PC-3 (cell line): ENCODE data around the gene GPS1. TPM values are rescaled to one million over a fixed set of nuclear protein-coding genes. Genes with fewer than 3 reads are reported as not detected.

Experiments
- ATAC-seq: fragments of 200-7000 bp; cut with Tn5 transposase; 2 replicates; pipeline ENCODE4 v1.9.1; 2020; ENCODE audit warnings: mild to moderate bottlenecking, moderate library complexity
- BruUV-seq: library from RNA; stranded (reverse); fragments of 400-500 nt; replicated peaks from 2 replicates; lab custom pipeline; 2021; lab: Mats Ljungman, UMichigan
- CTCF ChIA-PET: fragments of 300-600 bp; sonication (Branson Sonifier 250); formaldehyde crosslinking; loops from one replicate; lab custom pipeline; 2022; ENCODE audit warnings: antibody characterized with exemption; lab: Charles Lee
- POLR2A ChIA-PET: fragments of 300-600 bp; sonication (Branson Sonifier 250); formaldehyde crosslinking; loops from one replicate; lab custom pipeline; 2022; ENCODE audit warnings: antibody characterized with exemption; ENCODE audit not compliant: unreplicated experiment; lab: Charles Lee
- DNase-seq: peaks from one replicate; pipeline ENCODE4 v3.0.0-alpha.2; 2015
- H2AFZ ChIP-seq: fragments of 300-600 bp; sonication (generic); 2 replicates; pipeline ENCODE4 v1.6.0; 2016; ENCODE audit warnings: antibody characterized with exemption, low read length
- H3F3A ChIP-seq: fragments of 300-600 bp; sonication (generic); one replicate; pipeline ENCODE4 v1.6.0; 2017; ENCODE audit warnings: antibody characterized with exemption, low read length, control low read depth, mild to moderate bottlenecking; ENCODE audit not compliant: unreplicated experiment
- H3K27ac ChIP-seq: fragments of 300-600 bp; sonication (generic); 2 replicates; pipeline ENCODE4 v1.5.1; 2016; ENCODE audit warnings: mild to moderate bottlenecking, low read length
- H3K27me3 ChIP-seq: fragments of 300-600 bp; sonication (generic); 2 replicates; pipeline ENCODE4 v1.6.1; 2016; ENCODE audit warnings: low read length, mixed read lengths
- H3K36me3 ChIP-seq: fragments of 300-600 bp; sonication (generic); 2 replicates; pipeline ENCODE4 v1.6.1; 2016; ENCODE audit warnings: low read depth, mixed run types, low read length, mixed read lengths
- H3K4me1 ChIP-seq: fragments of 300-600 bp; sonication (generic); 2 replicates; pipeline ENCODE4 v1.5.1; 2016; ENCODE audit warnings: low read length; ENCODE audit not compliant: insufficient read depth
- H3K4me2 ChIP-seq: fragments of 300-600 bp; sonication (generic); 2 replicates; pipeline ENCODE4 v1.6.0; 2016; ENCODE audit warnings: low read length
- H3K4me3 ChIP-seq: fragments of 300-600 bp; sonication (generic); 2 replicates; pipeline ENCODE4 v1.5.1; 2016; ENCODE audit warnings: mild to moderate bottlenecking, low read length, mixed read lengths
- H3K79me2 ChIP-seq: fragments of 300-600 bp; sonication (generic); 2 replicates; pipeline ENCODE4 v1.6.1; 2017; ENCODE audit warnings: low read length, mixed read lengths
- H3K9ac ChIP-seq: fragments of 300-600 bp; sonication (generic); 2 replicates; pipeline ENCODE4 v1.6.0; 2016; ENCODE audit warnings: mild to moderate bottlenecking, low read length
- H3K9me2 ChIP-seq: fragments of 300-600 bp; sonication (generic); replicated peaks from 2 replicates; pipeline ENCODE4 v1.6.1; 2016; ENCODE audit warnings: mixed run types, low read length, mixed read lengths
- H3K9me3 ChIP-seq: fragments of 300-600 bp; sonication (generic); 2 replicates; pipeline ENCODE4 v1.6.1; 2016; ENCODE audit warnings: low read length, mixed read lengths
- H4K20me1 ChIP-seq: fragments of 300-600 bp; sonication (generic); 2 replicates; pipeline ENCODE4 v1.6.1; 2016; ENCODE audit warnings: low read length, mixed read lengths
- CTCF ChIP-seq: fragments of 300-600 bp; sonication (generic); conservative IDR thresholded peaks from 2 replicates; pipeline ENCODE4 v1.5.1; 2017; ENCODE audit warnings: antibody characterized with exemption, low read depth, mild to moderate bottlenecking, low read length
- EZH2 ChIP-seq: fragments of 300-600 bp; sonication (generic); IDR thresholded peaks from one replicate; pipeline ENCODE4 v1.6.1; 2017; ENCODE audit warnings: antibody characterized with exemption, mild to moderate bottlenecking, low read length; ENCODE audit not compliant: unreplicated experiment
- EZH2phosphoT487 ChIP-seq: fragments of 300-600 bp; sonication (generic); IDR thresholded peaks from 2 replicates; pipeline ENCODE4 v1.6.1; 2018; ENCODE audit warnings: mild to moderate bottlenecking, antibody characterized with exemption, low read length, borderline replicate concordance
- intact Hi-C: fragments of 100-400 bp; cut with micrococcal nuclease; formaldehyde crosslinking; loops from 2 replicates; pipeline ENCODE4 v1.9.0; 2023
- total RNA-seq: library from RNA; depleted of rRNA; stranded (reverse); fragments of >200 nt; gene quantifications from 2 replicates; pipeline ENCODE4 v1.2.3, GENCODE V29; 2014

The GPS1 gene
- total RNA-seq, 1 experiment from 2014 or later, result 240 TPM

DNA sequence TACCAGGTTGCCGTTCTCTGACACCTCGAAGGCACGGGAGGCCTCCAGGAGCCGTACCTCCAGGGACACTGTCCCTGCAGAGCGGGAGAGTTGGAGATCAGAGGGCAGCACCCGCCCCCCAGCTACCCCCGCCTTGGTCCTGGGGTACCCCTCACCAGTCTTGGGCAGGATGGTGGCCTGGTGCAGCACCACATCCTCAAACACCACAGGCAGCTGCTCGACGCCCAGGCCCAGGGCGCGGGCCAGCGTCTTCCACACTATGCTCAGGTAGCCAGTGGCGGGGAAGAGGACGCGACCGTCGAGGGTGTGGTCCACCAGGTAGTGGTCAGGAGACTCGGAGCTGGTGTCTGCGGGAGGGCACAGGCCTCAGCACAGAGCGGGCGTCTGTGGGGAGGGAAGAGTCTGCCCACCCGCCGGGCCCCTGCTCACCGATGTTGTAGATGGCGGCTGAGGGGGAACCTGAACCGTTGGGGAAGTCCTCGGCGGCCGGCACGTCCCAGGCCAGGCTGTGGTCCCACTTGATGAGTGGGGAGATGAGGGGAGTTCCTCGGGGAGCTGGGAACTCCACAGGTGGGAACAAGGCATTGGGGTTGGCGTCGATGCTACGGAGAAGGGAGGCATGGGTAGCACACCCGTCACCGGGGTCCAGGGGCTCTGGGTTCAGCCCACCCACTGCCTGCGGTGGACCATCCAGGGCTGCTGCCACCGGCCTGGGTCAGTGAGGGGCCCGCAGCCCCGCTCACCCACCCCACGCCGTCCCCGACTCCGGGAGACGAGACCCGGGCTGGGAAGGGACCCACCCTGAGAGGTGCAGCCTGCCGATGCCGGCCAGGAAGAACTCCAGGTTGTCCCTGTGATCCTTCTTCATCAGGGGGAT lies 36.5 kb downstream of the GPS1 start:
- Histone ChIP-seq H2AFZ (no peak overlapping the region), H3K4me1 (no peaks in the 10 kb centered on the region), H3K4me2 (no peak overlapping the region), H3K9ac (no peak overlapping the region), H3K27me3 (no peaks in the 10 kb centered on the region), H3K79me2 (no peaks in the 10 kb centered on the region), H3K4me3 (no peak overlapping the region), H3K36me3 (peaks cover 80% of the 10 kb centered on the region), H4K20me1 (peaks cover 6% of the 10 kb centered on the region; the same call in 1 of the 2 replicates), H3F3A (no peaks in the 10 kb centered on the region), H3K27ac (no peak overlapping the region), H3K9me3 (no peaks in the 10 kb centered on the region), H3K9me2 (no peaks in the 10 kb centered on the region)
- intact Hi-C loops, result no loop called here
- no peak for ATAC-seq
- TF ChIP-seq EZH2, result no peak
- no peak for TF ChIP-seq CTCF
- TF ChIP-seq EZH2phosphoT487, result no peak
- BruUV-seq, result TSS peak; percentile 14
- CTCF ChIA-PET, result no interaction called here
- DNase-seq, result no peak
- POLR2A ChIA-PET, result no interaction called here

- H4K20me1 ChIP-seq, result peaks cover 8% of the 10 kb centered on the region; the same call in 1 of the 2 replicates
- H3F3A ChIP-seq, result no peaks in the 10 kb centered on the region
- no peak for TF ChIP-seq EZH2
- no peak for ATAC-seq
- intact Hi-C loops, result no loop called here
- no peaks in the 10 kb centered on the region for H3K9me2 ChIP-seq
- H3K79me2 ChIP-seq, result peaks cover 4% of the 10 kb centered on the region; the same call in 1 of the 2 replicates
- no peak overlapping the region for H3K4me3 ChIP-seq
- H3K4me1 ChIP-seq, result no peaks in the 10 kb centered on the region
- H3K9ac ChIP-seq, result no peak overlapping the region
- H3K9me3 ChIP-seq, result no peaks in the 10 kb centered on the region
- H3K27ac ChIP-seq, result no peak overlapping the region
- H2AFZ ChIP-seq, result no peak overlapping the region
- no TSS peak for BruUV-seq
- POLR2A ChIA-PET, result no interaction called here
- DNase-seq, result no peak
- H3K27me3 ChIP-seq, result no peaks in the 10 kb centered on the region
- H3K36me3 ChIP-seq, result peaks cover 78% of the 10 kb centered on the region
- no peak overlapping the region for H3K4me2 ChIP-seq
- CTCF ChIA-PET, result no interaction called here
Measured at GRCh38 chr17:82088838-82089722, 37.4 kb downstream of the GPS1 start.

GRCh38 chr17:82089723-82090548 lies 38.2 kb downstream of the GPS1 start:
- DNase-seq, result no peak
- H4K20me1 ChIP-seq, result peaks cover 11% of the 10 kb centered on the region; the same call in 1 of the 2 replicates
- no peak for TF ChIP-seq CTCF
- TF ChIP-seq EZH2, result no peak
- TF ChIP-seq EZH2phosphoT487, result no peak

More at GRCh38 chr17:82089723-82090548, 38.2 kb downstream of the GPS1 start:
- Histone ChIP-seq H3K27ac (no peak overlapping the region), H3K4me1 (no peaks in the 10 kb centered on the region), H3K4me2 (no peak overlapping the region), H3K36me3 (peaks cover 77% of the 10 kb centered on the region), H3K79me2 (peaks cover 8% of the 10 kb centered on the region), H3K4me3 (no peak overlapping the region), H3K9me3 (no peaks in the 10 kb centered on the region), H3K9me2 (no peaks in the 10 kb centered on the region), H2AFZ (no peak overlapping the region), H3F3A (no peaks in the 10 kb centered on the region), H3K27me3 (no peaks in the 10 kb centered on the region), H3K9ac (no peak overlapping the region)
- BruUV-seq, result no TSS peak
- intact Hi-C loops, result no loop called here
- ChIA-PET CTCF (no interaction called here), POLR2A (no interaction called here)
- ATAC-seq, result no peak
